ENCODE data around the gene ORC5.

DNA sequence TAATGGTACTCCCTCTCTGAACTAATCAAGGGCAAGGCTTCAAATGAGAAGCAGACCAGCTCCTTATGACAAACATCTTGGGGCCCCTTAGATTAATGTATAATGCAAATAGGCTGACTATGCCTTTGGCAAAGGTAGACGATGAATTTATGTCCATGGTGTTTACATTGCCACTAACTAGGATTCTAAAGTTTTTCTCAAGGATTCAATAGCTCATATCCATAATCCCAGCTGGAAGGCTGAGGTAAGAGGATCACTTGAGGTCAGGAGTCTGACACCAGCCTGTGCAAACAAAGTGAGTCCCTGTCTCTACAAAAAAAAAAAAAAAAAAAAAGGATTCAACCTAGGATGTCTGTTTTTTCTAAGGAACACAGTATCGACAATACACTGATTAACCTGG, 96.5 kb downstream of the ORC5 start:
- TF ChIP-seq EZH2 (IDR thresholded peaks at IDR 0.05), result no peak
- TF ChIP-seq POLR2AphosphoS5 (IDR thresholded peaks at IDR 0.05; ENCODE audit: borderline replicate concordance, low read depth, low read length), result no peak

All from SK-N-MC (cell line).